Measurements from ENCODE around the gene BOLL. TPM values are rescaled to one million over a fixed set of nuclear protein-coding genes. Genes with fewer than 3 reads are reported as not detected.

BOLL gene
- total RNA-seq, 4 donors from 2014 or later, result not detected

- WGBS, result 6% methylated on average over 22 of the region's 79 CpGs
- peaks cover 0 to 14% (median 13%) of the 10 kb centered on the region in 4 donors for H3K4me1 ChIP-seq
- TF ChIP-seq EP300 (IDR thresholded peaks at IDR 0.05), result no peak
- TF ChIP-seq, protein P1, sequence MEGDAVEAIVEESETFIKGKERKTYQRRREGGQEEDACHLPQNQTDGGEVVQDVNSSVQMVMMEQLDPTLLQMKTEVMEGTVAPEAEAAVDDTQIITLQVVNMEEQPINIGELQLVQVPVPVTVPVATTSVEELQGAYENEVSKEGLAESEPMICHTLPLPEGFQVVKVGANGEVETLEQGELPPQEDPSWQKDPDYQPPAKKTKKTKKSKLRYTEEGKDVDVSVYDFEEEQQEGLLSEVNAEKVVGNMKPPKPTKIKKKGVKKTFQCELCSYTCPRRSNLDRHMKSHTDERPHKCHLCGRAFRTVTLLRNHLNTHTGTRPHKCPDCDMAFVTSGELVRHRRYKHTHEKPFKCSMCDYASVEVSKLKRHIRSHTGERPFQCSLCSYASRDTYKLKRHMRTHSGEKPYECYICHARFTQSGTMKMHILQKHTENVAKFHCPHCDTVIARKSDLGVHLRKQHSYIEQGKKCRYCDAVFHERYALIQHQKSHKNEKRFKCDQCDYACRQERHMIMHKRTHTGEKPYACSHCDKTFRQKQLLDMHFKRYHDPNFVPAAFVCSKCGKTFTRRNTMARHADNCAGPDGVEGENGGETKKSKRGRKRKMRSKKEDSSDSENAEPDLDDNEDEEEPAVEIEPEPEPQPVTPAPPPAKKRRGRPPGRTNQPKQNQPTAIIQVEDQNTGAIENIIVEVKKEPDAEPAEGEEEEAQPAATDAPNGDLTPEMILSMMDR (IDR thresholded peaks at IDR 0.05), result peak; percentile 13 to 48 (median 31)
- H3K27ac ChIP-seq (replicated peaks in 1 of 4), result no peak overlapping the region
- peaks cover 0 to 31% (median 15%) of the 10 kb centered on the region in 4 donors for H3K27me3 ChIP-seq
- no peaks in the 10 kb centered on the region for H3K36me3 ChIP-seq
- no peak for DNase-seq (ENCODE audit: extremely low spot score)
- peak overlapping the region; percentile 48 to 58 (median 53) for H3K4me3 ChIP-seq
- no peaks in the 10 kb centered on the region for H3K9me3 ChIP-seq
- intact Hi-C loops (cut with DNase I), result loop anchor here (10.0 kb wide), 1 partner anchor 1679 kb away; no protein-coding TSS in a partner anchor
Observed at GRCh38 chr2:197786010-197786877, 1.1 kb upstream of the BOLL start.

DNA sequence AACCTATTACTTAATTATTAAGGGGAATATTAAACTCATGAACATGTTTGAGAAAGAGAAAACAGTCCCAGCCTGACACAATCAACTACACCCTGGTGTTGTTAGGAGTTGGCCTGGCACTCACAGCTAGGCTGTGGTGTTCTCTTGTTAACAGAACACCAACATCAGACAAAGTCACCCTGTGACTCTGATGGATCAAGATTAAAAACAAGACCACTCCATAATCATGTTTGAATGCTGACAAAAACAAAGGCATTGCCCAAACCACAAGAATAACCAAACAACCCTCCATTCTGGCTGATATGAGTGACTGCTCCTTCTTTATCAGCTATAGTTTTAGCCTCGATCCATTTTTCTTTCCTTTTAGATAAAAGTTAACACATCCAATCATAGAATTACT is 3.0 kb downstream of the BOLL start:
- Histone ChIP-seq H3K36me3 (no peaks in the 10 kb centered on the region), H3K27me3 (peaks cover 0 to 25% (median 10%) of the 10 kb centered on the region in 4 donors), H3K9me3 (no peaks in the 10 kb centered on the region), H3K27ac (replicated peaks in 1 of 4) (no peak overlapping the region), H3K4me3 (no peak overlapping the region), H3K4me1 (peaks cover 0 to 14% (median 13%) of the 10 kb centered on the region in 4 donors)
- 72% methylated on average over 1 of the region's 1 CpG for WGBS
- intact Hi-C loops (cut with DNase I), result loop anchor here (10.0 kb wide), 1 partner anchor 1683 kb away; no protein-coding TSS in a partner anchor
- TF ChIP-seq POLR2A (IDR thresholded peaks at IDR 0.05; ENCODE audit: low read depth), result no peak
- no peak for TF ChIP-seq EP300 (IDR thresholded peaks at IDR 0.05)
- no peak for TF ChIP-seq POLR2AphosphoS5 (IDR thresholded peaks at IDR 0.05)
- TF ChIP-seq, protein P1 (IDR thresholded peaks at IDR 0.05), result no peak
- DNase-seq (ENCODE audit: extremely low spot score), result no peak

GRCh38 chr2:197779261-197779660 is 5.9 kb downstream of the BOLL start:
- no peak overlapping the region for H3K4me3 ChIP-seq
- intact Hi-C loops (cut with DNase I), result loop anchor here (2.0 kb wide), 1 partner anchor 72 kb away; no protein-coding TSS in a partner anchor
- H3K27ac ChIP-seq (replicated peaks in 1 of 4), result no peak overlapping the region

GRCh38 chr2:197777823-197778407 is 7.2 kb downstream of the BOLL start:
- DNase-seq (ENCODE audit: extremely low spot score), result no peak
- H3K9me3 ChIP-seq, result no peaks in the 10 kb centered on the region
- no peaks in the 10 kb centered on the region for H3K4me1 ChIP-seq
- H3K4me3 ChIP-seq, result no peak overlapping the region
- intact Hi-C loops (cut with DNase I), result loop anchor here (2.0 kb wide), 1 partner anchor 71 kb away; no protein-coding TSS in a partner anchor
- peaks cover 0 to 4% (median 2%) of the 10 kb centered on the region in 4 donors for H3K27me3 ChIP-seq
- TF ChIP-seq, protein P1 (IDR thresholded peaks at IDR 0.05), result peak; percentile 64 to 70 (median 66)
- no peak for TF ChIP-seq POLR2A (IDR thresholded peaks at IDR 0.05; ENCODE audit: low read depth)
- WGBS, result 31% methylated on average over 4 of the region's 4 CpGs
- no peaks in the 10 kb centered on the region for H3K36me3 ChIP-seq
- H3K27ac ChIP-seq (replicated peaks in 1 of 4), result no peak overlapping the region

More at GRCh38 chr2:197779261-197779660, 5.9 kb downstream of the BOLL start:
- no peak for DNase-seq (ENCODE audit: extremely low spot score)
- H3K9me3 ChIP-seq, result no peaks in the 10 kb centered on the region
- H3K36me3 ChIP-seq, result no peaks in the 10 kb centered on the region
- H3K4me1 ChIP-seq, result no peaks in the 10 kb centered on the region
- TF ChIP-seq POLR2AphosphoS5 (IDR thresholded peaks at IDR 0.05) (no peak), EP300 (IDR thresholded peaks at IDR 0.05) (no peak), POLR2A (IDR thresholded peaks at IDR 0.05; ENCODE audit: low read depth) (no peak)
- TF ChIP-seq, protein P1 (IDR thresholded peaks at IDR 0.05), result no peak
- peaks cover 0 to 4% (median 2%) of the 10 kb centered on the region in 4 donors for H3K27me3 ChIP-seq
